GM23338 (cell line): ENCODE results near the gene ZFYVE26. TPM values are rescaled to one million over a fixed set of nuclear protein-coding genes. Genes with fewer than 3 reads are reported as not detected.

ENCODE experiments used
- ATAC-seq: fragments of 200-7000 bp; cut with Tn5 transposase; 3 replicates; pipeline ENCODE4 v1.9.1; 2020
- DNase-seq: peaks from one replicate; pipeline ENCODE4 v3.0.0-alpha.2; 2015; ENCODE audit warnings: low spot score
- H2AFZ ChIP-seq: fragments of 200-600 bp; sonication (generic); 2 replicates; pipeline ENCODE4 v1.8.0; 2016; ENCODE audit warnings: antibody characterized with exemption, mild to moderate bottlenecking, moderate library complexity
- H3F3A ChIP-seq: fragments of 200-600 bp; sonication (generic); replicated peaks from 2 replicates; pipeline ENCODE4 v1.8.0; 2017; ENCODE audit warnings: antibody characterized with exemption, mixed run types, low read depth
- H3K27ac ChIP-seq: fragments of 200-600 bp; sonication (generic); 2 replicates; pipeline ENCODE4 v1.6.1; 2016; ENCODE audit warnings: low read depth
- H3K27me3 ChIP-seq: fragments of 200-600 bp; sonication (generic); 2 replicates; pipeline ENCODE4 v1.8.0; 2016; ENCODE audit warnings: mild to moderate bottlenecking, mixed run types, moderate library complexity; ENCODE audit not compliant: insufficient read depth
- H3K36me3 ChIP-seq: fragments of 200-600 bp; sonication (generic); 2 replicates; pipeline ENCODE4 v1.8.0; 2016; ENCODE audit warnings: mild to moderate bottlenecking; ENCODE audit not compliant: insufficient read depth
- H3K4me1 ChIP-seq: fragments of 200-600 bp; sonication (generic); 2 replicates; pipeline ENCODE4 v1.8.0; 2016; ENCODE audit warnings: mild to moderate bottlenecking, moderate library complexity; ENCODE audit not compliant: insufficient read depth
- H3K4me2 ChIP-seq: fragments of 200-600 bp; sonication (generic); 2 replicates; pipeline ENCODE4 v1.7.1; 2017; ENCODE audit warnings: mixed run types
- H3K4me3 ChIP-seq: fragments of 200-600 bp; sonication (generic); 2 replicates; pipeline ENCODE4 v1.6.1; 2016; ENCODE audit warnings: mixed run types
- H3K79me2 ChIP-seq: fragments of 200-600 bp; sonication (generic); replicated peaks from 2 replicates; pipeline ENCODE4 v1.8.0; 2017; ENCODE audit warnings: mild to moderate bottlenecking; ENCODE audit not compliant: insufficient read depth
- H3K9me2 ChIP-seq: fragments of 200-600 bp; sonication (generic); 2 replicates; pipeline ENCODE4 v1.8.0; 2017; ENCODE audit not compliant: insufficient read depth
- H4K20me1 ChIP-seq: fragments of 200-600 bp; sonication (generic); replicated peaks from 2 replicates; pipeline ENCODE4 v1.8.0; 2017; ENCODE audit warnings: mild to moderate bottlenecking; ENCODE audit not compliant: insufficient read depth
- H3K27ac Mint-ChIP-seq: 2 replicates; pipeline ENCODE4 v1.8.0; 2020; ENCODE audit warnings: inconsistent platforms, mild to moderate bottlenecking, moderate library complexity, mixed read lengths
- H3K27me3 Mint-ChIP-seq: 3 replicates; pipeline ENCODE4 v1.8.0; 2022; ENCODE audit warnings: low read depth, mild to moderate bottlenecking, moderate library complexity, mixed read lengths, inconsistent platforms; ENCODE audit not compliant: insufficient read depth, poor library complexity
- H3K36me3 Mint-ChIP-seq: 3 replicates; pipeline ENCODE4 v1.8.0; 2021; ENCODE audit warnings: low read depth, mild to moderate bottlenecking, inconsistent platforms, moderate library complexity, mixed read lengths
- H3K4me1 Mint-ChIP-seq: 3 replicates; pipeline ENCODE4 v1.8.0; 2020; ENCODE audit warnings: mild to moderate bottlenecking, inconsistent platforms, mixed read lengths
- H3K4me3 Mint-ChIP-seq: 3 replicates; pipeline ENCODE4 v1.8.0; 2021; ENCODE audit warnings: moderate library complexity, mild to moderate bottlenecking, inconsistent platforms, mixed read lengths
- H3K9me3 Mint-ChIP-seq: 3 replicates; pipeline ENCODE4 v1.8.0; 2020; ENCODE audit warnings: moderate library complexity, mild to moderate bottlenecking, inconsistent platforms, mixed read lengths
- CREB1 ChIP-seq: fragments of 250-450 bp; sonication (Bioruptor Pico); IDR thresholded peaks from 2 replicates; pipeline ENCODE4 v1.5.0; 2020; ENCODE audit warnings: low read depth, mild to moderate bottlenecking, moderate library complexity
- CTCF ChIP-seq, 2 experiments: fragments of 200-600 bp in 1 of 2; sonication (generic) in 1 of 2; conservative IDR thresholded peaks; 2 replicates each; pipeline versions ENCODE4 v1.5.1 to v1.6.1; 2016 to 2017; ENCODE audit warnings: antibody characterized with exemption in 2 of 2, low read depth in 2 of 2, mild to moderate bottlenecking in 2 of 2, moderate library complexity in 1 of 2
- REST ChIP-seq: IDR thresholded peaks from one replicate; pipeline ENCODE4 v1.6.1; 2018; ENCODE audit warnings: antibody characterized with exemption; ENCODE audit not compliant: unreplicated experiment
- STAT1 ChIP-seq: IDR thresholded peaks from one replicate; pipeline ENCODE4 v1.6.1; 2016; ENCODE audit warnings: antibody characterized with exemption; ENCODE audit not compliant: unreplicated experiment
- ZNF114 ChIP-seq: fragments of 250-450 bp; sonication (Bioruptor Pico); IDR thresholded peaks from 2 replicates; pipeline ENCODE4 v1.5.0; 2020; ENCODE audit warnings: mild to moderate bottlenecking, moderate library complexity
- ZNF331 ChIP-seq: fragments of 250-450 bp; sonication (Bioruptor Pico); IDR thresholded peaks from 2 replicates; pipeline ENCODE4 v1.5.0; 2020; ENCODE audit warnings: low read depth, mild to moderate bottlenecking, moderate library complexity
- polyA plus RNA-seq: library from polyadenylated mRNA; unstranded; fragments of >200 nt; fragmentation: Nextera tagmentation; extraction: Ambion mirVana; gene quantifications from 2 replicates; pipeline ENCODE4 v1.2.1, GENCODE V29; 2016
- total RNA-seq: library from RNA; depleted of rRNA; stranded (reverse); fragments of >200 nt; shearing (Covaris generic); gene quantifications from 2 replicates; pipeline ENCODE4 v1.2.3, GENCODE V29; 2014

The ZFYVE26 gene
- total and polyA plus RNA-seq, 2 experiments from 2014 or later = 5.6 to 36.0 TPM

- H3K4me3 Mint-ChIP-seq = no peak overlapping the region
- H3K79me2 ChIP-seq = no peaks in the 10 kb centered on the region
- no peak overlapping the region for H3K27ac Mint-ChIP-seq
- no peak overlapping the region for H3K4me2 ChIP-seq
- peaks cover 10% of the 10 kb centered on the region for H3K36me3 ChIP-seq
- peaks cover 37% of the 10 kb centered on the region for H3K36me3 Mint-ChIP-seq
- no peaks in the 10 kb centered on the region for H3K27me3 ChIP-seq
- H3F3A ChIP-seq = no peaks in the 10 kb centered on the region
- no peaks in the 10 kb centered on the region for H3K4me1 Mint-ChIP-seq
- no peak for ATAC-seq
- H3K9me3 Mint-ChIP-seq = no peaks in the 10 kb centered on the region
- no peaks in the 10 kb centered on the region for H3K27me3 Mint-ChIP-seq
- H3K4me3 ChIP-seq = no peak overlapping the region
- H2AFZ ChIP-seq = no peak overlapping the region
- H3K9me2 ChIP-seq = no peaks in the 10 kb centered on the region
- H4K20me1 ChIP-seq = no peaks in the 10 kb centered on the region
- TF ChIP-seq REST = no peak
- DNase-seq = no peak
- H3K27ac ChIP-seq = no peak overlapping the region
- no peaks in the 10 kb centered on the region for H3K4me1 ChIP-seq
Measured at GRCh38 chr14:67763158-67763822, 53.1 kb downstream of the ZFYVE26 start.

- Mint-ChIP-seq H3K27me3 (no peaks in the 10 kb centered on the region), H3K9me3 (no peaks in the 10 kb centered on the region), H3K27ac (no peak overlapping the region), H3K36me3 (peaks cover 33% of the 10 kb centered on the region), H3K4me1 (no peaks in the 10 kb centered on the region), H3K4me3 (no peak overlapping the region)
- DNase-seq (no peak), ATAC-seq (no peak)
- Histone ChIP-seq H3K4me1 (no peaks in the 10 kb centered on the region), H3K36me3 (no peaks in the 10 kb centered on the region; the same call in 1 of the 2 replicates), H3K4me2 (no peak overlapping the region), H2AFZ (no peak overlapping the region), H3K79me2 (no peaks in the 10 kb centered on the region), H3K9me2 (no peaks in the 10 kb centered on the region), H3K4me3 (no peak overlapping the region), H3F3A (no peaks in the 10 kb centered on the region), H3K27ac (no peak overlapping the region), H3K27me3 (no peaks in the 10 kb centered on the region), H4K20me1 (no peaks in the 10 kb centered on the region)
- TF ChIP-seq STAT1 (no peak), CREB1 (CRISPR knock-in tag) (no peak), ZNF331 (CRISPR knock-in tag) (no peak), ZNF114 (CRISPR knock-in tag) (no peak), CTCF (conservative IDR thresholded peaks at IDR 0.05; ENCODE audit: low read depth in 2 of 2) (no peak)
Measured at GRCh38 chr14:67762051-67762450, 54.3 kb downstream of the ZFYVE26 start.
